NCI-H2029 (cell line): ENCODE data around the gene LRMDA.
A peak's percentile ranks its signal among the peaks of the same experiment; 100 is the strongest.
"Not testable (repeated sequence)": the region's sequence is repeated elsewhere in the genome, so short reads cannot be mapped to it uniquely, and the experiment has no call there.

Experiments
- DNase-seq: peaks from one replicate; lab custom pipeline; 2025; lab: John Stamatoyannopoulos, UW

LRMDA gene

GRCh38 chr10:75746356-75746755 lies 314.9 kb downstream of the LRMDA start:
- DNase-seq, result no peak

- DNase-seq, result not testable (repeated sequence)
These were observed 318.9 kb downstream of the LRMDA start for GRCh38 chr10:75750093-75750875.

- no peak for DNase-seq
These were observed 319.8 kb downstream of the LRMDA start for GRCh38 chr10:75751232-75751631.

GRCh38 chr10:75753621-75754020 lies 322.2 kb downstream of the LRMDA start:
- DNase-seq, result no peak

- DNase-seq, result no peak
These were observed 322.8 kb downstream of the LRMDA start for GRCh38 chr10:75754096-75754831.

- DNase-seq, result no peak
These were observed 324.1 kb downstream of the LRMDA start for GRCh38 chr10:75755528-75755927.

- DNase-seq, result no peak
These were observed 329.9 kb downstream of the LRMDA start for GRCh38 chr10:75761289-75761688.

- DNase-seq, result no peak
These were observed 331.0 kb downstream of the LRMDA start for GRCh38 chr10:75762431-75762802.

- no peak for DNase-seq
These were observed 332.2 kb downstream of the LRMDA start for GRCh38 chr10:75763652-75764051.

GRCh38 chr10:75764974-75765788 lies 333.8 kb downstream of the LRMDA start:
- DNase-seq, result no peak

GRCh38 chr10:75765789-75766096 lies 334.3 kb downstream of the LRMDA start:
- no peak for DNase-seq

GRCh38 chr10:75766106-75766505 lies 334.7 kb downstream of the LRMDA start:
- DNase-seq, result no peak

- DNase-seq, result not testable (repeated sequence)
These were observed 335.3 kb downstream of the LRMDA start for GRCh38 chr10:75766752-75767151.

GRCh38 chr10:75770626-75771081 lies 339.2 kb downstream of the LRMDA start:
- DNase-seq, result no peak

GRCh38 chr10:75771606-75772005 lies 340.2 kb downstream of the LRMDA start:
- no peak for DNase-seq

GRCh38 chr10:75772153-75772887 lies 340.9 kb downstream of the LRMDA start:
- DNase-seq, result peak; percentile 24

- no peak for DNase-seq
These were observed 341.9 kb downstream of the LRMDA start for GRCh38 chr10:75773231-75773780.

- no peak for DNase-seq
These were observed 342.7 kb downstream of the LRMDA start for GRCh38 chr10:75773813-75774782.

GRCh38 chr10:75774783-75775490 lies 343.5 kb downstream of the LRMDA start:
- DNase-seq, result no peak
